ENCODE results near the gene CEACAM6.

DNA sequence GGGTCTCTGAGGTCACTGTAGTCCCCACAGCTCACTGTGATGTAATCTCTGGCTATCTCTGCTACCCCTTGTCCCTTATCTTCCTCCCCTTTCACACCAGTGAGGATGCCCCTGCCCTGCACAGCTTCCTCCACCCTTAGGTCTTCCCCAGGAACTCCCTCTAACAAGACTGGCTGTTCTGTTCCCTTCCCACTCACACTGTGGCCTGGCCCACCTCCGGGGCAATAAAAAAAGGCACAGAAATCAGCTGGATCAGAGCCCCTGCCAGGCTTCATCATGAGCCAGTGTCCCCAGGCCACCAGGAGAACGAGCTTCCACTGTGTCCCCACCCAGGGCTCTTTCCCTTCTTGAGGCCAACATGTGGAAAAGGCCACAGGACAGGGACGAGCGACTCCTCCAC is 45.7 kb downstream of the CEACAM6 start:
- TF ChIP-seq, protein P1, sequence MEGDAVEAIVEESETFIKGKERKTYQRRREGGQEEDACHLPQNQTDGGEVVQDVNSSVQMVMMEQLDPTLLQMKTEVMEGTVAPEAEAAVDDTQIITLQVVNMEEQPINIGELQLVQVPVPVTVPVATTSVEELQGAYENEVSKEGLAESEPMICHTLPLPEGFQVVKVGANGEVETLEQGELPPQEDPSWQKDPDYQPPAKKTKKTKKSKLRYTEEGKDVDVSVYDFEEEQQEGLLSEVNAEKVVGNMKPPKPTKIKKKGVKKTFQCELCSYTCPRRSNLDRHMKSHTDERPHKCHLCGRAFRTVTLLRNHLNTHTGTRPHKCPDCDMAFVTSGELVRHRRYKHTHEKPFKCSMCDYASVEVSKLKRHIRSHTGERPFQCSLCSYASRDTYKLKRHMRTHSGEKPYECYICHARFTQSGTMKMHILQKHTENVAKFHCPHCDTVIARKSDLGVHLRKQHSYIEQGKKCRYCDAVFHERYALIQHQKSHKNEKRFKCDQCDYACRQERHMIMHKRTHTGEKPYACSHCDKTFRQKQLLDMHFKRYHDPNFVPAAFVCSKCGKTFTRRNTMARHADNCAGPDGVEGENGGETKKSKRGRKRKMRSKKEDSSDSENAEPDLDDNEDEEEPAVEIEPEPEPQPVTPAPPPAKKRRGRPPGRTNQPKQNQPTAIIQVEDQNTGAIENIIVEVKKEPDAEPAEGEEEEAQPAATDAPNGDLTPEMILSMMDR (conservative IDR thresholded peaks at IDR 0.05; ENCODE audit: low read depth in 2 of 2) = no peak
- no peak for TF ChIP-seq JUNB (IDR thresholded peaks at IDR 0.05; ENCODE audit: unreplicated experiment)
- TF ChIP-seq, protein P2, sequence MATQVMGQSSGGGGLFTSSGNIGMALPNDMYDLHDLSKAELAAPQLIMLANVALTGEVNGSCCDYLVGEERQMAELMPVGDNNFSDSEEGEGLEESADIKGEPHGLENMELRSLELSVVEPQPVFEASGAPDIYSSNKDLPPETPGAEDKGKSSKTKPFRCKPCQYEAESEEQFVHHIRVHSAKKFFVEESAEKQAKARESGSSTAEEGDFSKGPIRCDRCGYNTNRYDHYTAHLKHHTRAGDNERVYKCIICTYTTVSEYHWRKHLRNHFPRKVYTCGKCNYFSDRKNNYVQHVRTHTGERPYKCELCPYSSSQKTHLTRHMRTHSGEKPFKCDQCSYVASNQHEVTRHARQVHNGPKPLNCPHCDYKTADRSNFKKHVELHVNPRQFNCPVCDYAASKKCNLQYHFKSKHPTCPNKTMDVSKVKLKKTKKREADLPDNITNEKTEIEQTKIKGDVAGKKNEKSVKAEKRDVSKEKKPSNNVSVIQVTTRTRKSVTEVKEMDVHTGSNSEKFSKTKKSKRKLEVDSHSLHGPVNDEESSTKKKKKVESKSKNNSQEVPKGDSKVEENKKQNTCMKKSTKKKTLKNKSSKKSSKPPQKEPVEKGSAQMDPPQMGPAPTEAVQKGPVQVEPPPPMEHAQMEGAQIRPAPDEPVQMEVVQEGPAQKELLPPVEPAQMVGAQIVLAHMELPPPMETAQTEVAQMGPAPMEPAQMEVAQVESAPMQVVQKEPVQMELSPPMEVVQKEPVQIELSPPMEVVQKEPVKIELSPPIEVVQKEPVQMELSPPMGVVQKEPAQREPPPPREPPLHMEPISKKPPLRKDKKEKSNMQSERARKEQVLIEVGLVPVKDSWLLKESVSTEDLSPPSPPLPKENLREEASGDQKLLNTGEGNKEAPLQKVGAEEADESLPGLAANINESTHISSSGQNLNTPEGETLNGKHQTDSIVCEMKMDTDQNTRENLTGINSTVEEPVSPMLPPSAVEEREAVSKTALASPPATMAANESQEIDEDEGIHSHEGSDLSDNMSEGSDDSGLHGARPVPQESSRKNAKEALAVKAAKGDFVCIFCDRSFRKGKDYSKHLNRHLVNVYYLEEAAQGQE (IDR thresholded peaks at IDR 0.05; ENCODE audit: unreplicated experiment) = no peak
- TF ChIP-seq EZH2 (IDR thresholded peaks at IDR 0.05; ENCODE audit: low read depth, unreplicated experiment) = no peak
- TF ChIP-seq EZH2phosphoT487 (IDR thresholded peaks at IDR 0.05; ENCODE audit: unreplicated experiment) = no peak
- no peak for TF ChIP-seq POLR2AphosphoS5 (IDR thresholded peaks at IDR 0.05; ENCODE audit: low read depth)
- TF ChIP-seq ZNF114 (CRISPR knock-in tag; IDR thresholded peaks at IDR 0.05) = no peak

Data from GM23338 (cell line).